Natural killer cell (primary cell): ENCODE results near the gene SLC26A8. TPM values are rescaled to one million over a fixed set of nuclear protein-coding genes. Genes with fewer than 3 reads are reported as not detected.

ENCODE experiments used
- ATAC-seq, 3 donors: fragments of 150-1000 bp in 2 of 3; fragments of 200-7000 bp in 1 of 3; cut with Tn5 transposase; 1 replicate in 1 of 3; 2 replicates in 2 of 3; pipeline ENCODE4 v1.10.0; 2021; ENCODE audit warnings: mild to moderate bottlenecking in 2 of 3, moderate library complexity in 2 of 3
- DNase-seq, 2 donors: peaks; one replicate each; pipeline versions ENCODE4 v3.0.0 to v3.0.0-alpha.2; 2013 to 2021; ENCODE audit warnings: mixed read lengths in 1 of 2
- H3K27ac ChIP-seq: one replicate; pipeline ENCODE4 v1.5.1; 2013; ENCODE audit warnings: mild to moderate bottlenecking, low read length
- H3K27me3 ChIP-seq: one replicate; pipeline ENCODE4 v1.6.1; 2013; ENCODE audit warnings: low read length; ENCODE audit not compliant: control insufficient read depth, insufficient read depth
- H3K36me3 ChIP-seq: one replicate; pipeline ENCODE4 v1.6.1; 2013; ENCODE audit warnings: low read length; ENCODE audit not compliant: control insufficient read depth, insufficient read depth
- H3K4me1 ChIP-seq: one replicate; pipeline ENCODE4 v1.6.1; 2013; ENCODE audit warnings: low read length; ENCODE audit not compliant: control insufficient read depth, insufficient read depth
- H3K4me3 ChIP-seq: one replicate; pipeline ENCODE4 v1.5.1; 2013; ENCODE audit warnings: low read length
- H3K9me3 ChIP-seq: one replicate; pipeline ENCODE4 v1.6.1; 2013; ENCODE audit warnings: low read length; ENCODE audit not compliant: control insufficient read depth, insufficient read depth
- H3K27ac Mint-ChIP-seq, 2 donors: one replicate each; pipeline ENCODE4 v1.8.0; 2022; ENCODE audit warnings: mild to moderate bottlenecking in 2 of 2, mixed read lengths in 2 of 2, moderate library complexity in 1 of 2
- H3K27me3 Mint-ChIP-seq, 2 donors: one replicate each; pipeline ENCODE4 v1.8.0; 2022; ENCODE audit warnings: low read depth in 2 of 2, mixed read lengths in 2 of 2
- H3K36me3 Mint-ChIP-seq: one replicate; pipeline ENCODE4 v1.8.0; 2022; ENCODE audit warnings: mixed read lengths
- H3K4me1 Mint-ChIP-seq, 2 donors: one replicate each; pipeline ENCODE4 v1.8.0; 2022; ENCODE audit warnings: mixed read lengths in 2 of 2
- H3K4me3 Mint-ChIP-seq: one replicate; pipeline ENCODE4 v1.8.0; 2022; ENCODE audit warnings: mild to moderate bottlenecking, moderate library complexity, mixed read lengths
- H3K9me3 Mint-ChIP-seq, 2 donors: one replicate each; pipeline ENCODE4 v1.8.0; 2022; ENCODE audit warnings: mixed read lengths in 2 of 2
- WGBS: methylation state at CpG from one replicate; pipeline ENCODE4 v1.1.7; 2013; ENCODE audit warnings: missing lambda C conversion rate; ENCODE audit not compliant: insufficient coverage; 5-methylcytosine and 5-hydroxymethylcytosine counted together
- intact Hi-C: fragments of 100-400 bp; cut with micrococcal nuclease; formaldehyde crosslinking; loops from one replicate; pipeline ENCODE4 v1.14.2; 2022
- total RNA-seq, 4 donors: library from RNA; stranded (reverse); fragments of 120-200 nt in 1 of 4; gene quantifications; one replicate each; pipeline versions ENCODE4 v1.2.3 to v1.2.4, GENCODE V29; 2013 to 2022
- TF ChIP-seq, protein P1 (sequence below): fragments of 200-600 bp; IDR thresholded peaks from one replicate; pipeline ENCODE4 v1.8.0; 2022; ENCODE audit warnings: antibody characterized with exemption

The SLC26A8 gene
- total RNA-seq, 3 donors from 2014 or later (not counting 1 experiment from before 2014, with no cell fraction given) = 0.93 TPM; not detected in 2

GRCh38 chr6:35903679-35904078 is 120.8 kb downstream of the SLC26A8 start:
- H3K27ac Mint-ChIP-seq = no peak overlapping the region
- H3K4me3 Mint-ChIP-seq = no peak overlapping the region
- intact Hi-C loops = no loop called here
- H3K36me3 Mint-ChIP-seq = peaks cover 10% of the 10 kb centered on the region
- peaks cover 2% of the 10 kb centered on the region for H3K9me3 ChIP-seq
- H3K4me1 ChIP-seq = no peaks in the 10 kb centered on the region
- no peaks in the 10 kb centered on the region for H3K27me3 Mint-ChIP-seq
- H3K36me3 ChIP-seq = peaks cover 7% of the 10 kb centered on the region
- no peak overlapping the region for H3K27ac ChIP-seq
- H3K27me3 ChIP-seq = no peaks in the 10 kb centered on the region
- H3K9me3 Mint-ChIP-seq = peaks cover 2 to 3% of the 10 kb centered on the region in 2 donors
- no peak overlapping the region for H3K4me3 ChIP-seq
- TF ChIP-seq, protein P1, sequence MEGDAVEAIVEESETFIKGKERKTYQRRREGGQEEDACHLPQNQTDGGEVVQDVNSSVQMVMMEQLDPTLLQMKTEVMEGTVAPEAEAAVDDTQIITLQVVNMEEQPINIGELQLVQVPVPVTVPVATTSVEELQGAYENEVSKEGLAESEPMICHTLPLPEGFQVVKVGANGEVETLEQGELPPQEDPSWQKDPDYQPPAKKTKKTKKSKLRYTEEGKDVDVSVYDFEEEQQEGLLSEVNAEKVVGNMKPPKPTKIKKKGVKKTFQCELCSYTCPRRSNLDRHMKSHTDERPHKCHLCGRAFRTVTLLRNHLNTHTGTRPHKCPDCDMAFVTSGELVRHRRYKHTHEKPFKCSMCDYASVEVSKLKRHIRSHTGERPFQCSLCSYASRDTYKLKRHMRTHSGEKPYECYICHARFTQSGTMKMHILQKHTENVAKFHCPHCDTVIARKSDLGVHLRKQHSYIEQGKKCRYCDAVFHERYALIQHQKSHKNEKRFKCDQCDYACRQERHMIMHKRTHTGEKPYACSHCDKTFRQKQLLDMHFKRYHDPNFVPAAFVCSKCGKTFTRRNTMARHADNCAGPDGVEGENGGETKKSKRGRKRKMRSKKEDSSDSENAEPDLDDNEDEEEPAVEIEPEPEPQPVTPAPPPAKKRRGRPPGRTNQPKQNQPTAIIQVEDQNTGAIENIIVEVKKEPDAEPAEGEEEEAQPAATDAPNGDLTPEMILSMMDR = no peak
- no peak for DNase-seq
- peaks cover 16 to 18% of the 10 kb centered on the region in 2 donors for H3K4me1 Mint-ChIP-seq
- 99% methylated on average over 3 of the region's 4 CpGs for WGBS
- ATAC-seq = no peak

DNA sequence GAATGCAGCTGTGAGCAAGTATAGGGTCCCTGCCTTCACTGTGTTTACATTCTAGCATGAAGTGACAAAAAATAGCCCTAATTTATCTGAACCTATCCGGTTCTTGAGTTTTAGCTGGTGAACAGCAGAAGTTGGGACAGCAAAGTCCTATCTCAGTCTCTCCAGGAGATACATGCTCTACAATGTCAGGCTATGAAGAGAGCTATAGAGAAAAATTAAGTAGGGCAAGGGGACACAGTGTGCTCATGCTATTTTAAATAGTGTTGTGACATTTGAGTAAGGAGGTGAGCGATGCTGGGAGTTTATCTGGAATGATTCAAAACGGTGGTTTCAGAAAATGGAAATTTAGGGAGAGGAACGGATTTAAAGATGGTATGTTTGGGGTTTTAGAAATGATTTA is 124.0 kb downstream of the SLC26A8 start:
- Mint-ChIP-seq H3K9me3 (no peaks in the 10 kb centered on the region), H3K27me3 (no peaks in the 10 kb centered on the region), H3K36me3 (no peaks in the 10 kb centered on the region), H3K27ac (no peak overlapping the region), H3K4me3 (no peak overlapping the region), H3K4me1 (peaks cover 3 to 8% of the 10 kb centered on the region in 2 donors)
- TF ChIP-seq, protein P1 = no peak
- intact Hi-C loops = no loop called here
- 93% methylated on average over 4 of the region's 4 CpGs for WGBS
- no peak for DNase-seq
- no peak overlapping the region for H3K4me3 ChIP-seq
- peaks cover 5% of the 10 kb centered on the region for H3K36me3 ChIP-seq
- no peak for ATAC-seq
- no peaks in the 10 kb centered on the region for H3K27me3 ChIP-seq
- no peak overlapping the region for H3K27ac ChIP-seq
- H3K9me3 ChIP-seq = no peaks in the 10 kb centered on the region
- no peaks in the 10 kb centered on the region for H3K4me1 ChIP-seq

DNA sequence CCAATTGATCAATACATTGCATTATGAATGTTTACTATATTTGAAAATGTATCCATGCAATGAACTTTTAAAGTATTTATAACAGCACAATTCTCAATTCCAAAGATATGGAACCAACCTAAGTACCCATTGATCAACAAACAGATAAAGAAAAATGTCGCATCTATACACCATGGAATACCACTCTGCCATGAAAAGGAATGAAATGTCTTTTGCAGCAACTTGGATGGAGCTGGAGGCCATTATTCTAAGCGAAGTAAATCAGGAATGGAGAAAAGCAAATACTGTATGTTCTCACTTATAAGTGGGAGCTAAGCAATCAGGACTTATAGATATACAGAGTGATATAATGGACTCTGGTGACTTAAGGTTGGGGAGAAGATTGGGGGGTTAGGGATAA is 126.4 kb downstream of the SLC26A8 start:
- H3K36me3 Mint-ChIP-seq = no peaks in the 10 kb centered on the region
- H3K27ac Mint-ChIP-seq = no peak overlapping the region
- H3K4me3 ChIP-seq = no peak overlapping the region
- H3K27ac ChIP-seq = no peak overlapping the region
- H3K4me3 Mint-ChIP-seq = no peak overlapping the region
- TF ChIP-seq, protein P1 = no peak
- 100% methylated on average over 1 of the region's 2 CpGs for WGBS
- H3K27me3 ChIP-seq = no peaks in the 10 kb centered on the region
- H3K27me3 Mint-ChIP-seq = no peaks in the 10 kb centered on the region
- H3K9me3 Mint-ChIP-seq = no peaks in the 10 kb centered on the region
- H3K4me1 Mint-ChIP-seq = peaks cover 6 to 15% of the 10 kb centered on the region in 2 donors
- no peak for ATAC-seq
- H3K4me1 ChIP-seq = no peaks in the 10 kb centered on the region
- H3K36me3 ChIP-seq = peaks cover 3% of the 10 kb centered on the region
- H3K9me3 ChIP-seq = no peaks in the 10 kb centered on the region
- no peak for DNase-seq
- intact Hi-C loops = no loop called here

DNA sequence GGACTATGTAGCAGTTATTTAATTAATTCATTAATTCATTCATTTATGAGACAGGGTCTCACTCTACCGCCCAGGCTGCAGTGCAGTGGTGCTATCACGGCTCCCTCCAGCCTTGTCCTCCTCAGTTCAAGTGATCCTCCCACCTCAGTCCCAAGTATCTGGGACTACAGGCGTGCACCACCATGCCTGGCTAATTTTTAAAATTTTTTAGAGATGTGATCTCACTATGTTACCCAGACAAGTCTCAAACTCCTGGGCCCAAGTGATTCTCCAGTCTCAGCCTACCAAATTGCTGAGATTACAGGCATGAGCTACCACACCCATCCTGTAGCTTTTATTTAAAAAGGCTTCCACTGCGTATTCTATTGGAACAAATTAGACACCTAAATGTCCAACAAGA is 127.0 kb downstream of the SLC26A8 start:
- DNase-seq (no peak), ATAC-seq (no peak)
- Histone ChIP-seq H3K4me3 (no peak overlapping the region), H3K27ac (no peak overlapping the region), H3K36me3 (peaks cover 3% of the 10 kb centered on the region), H3K9me3 (no peaks in the 10 kb centered on the region), H3K4me1 (no peaks in the 10 kb centered on the region), H3K27me3 (no peaks in the 10 kb centered on the region)
- WGBS = 98% methylated on average over 3 of the region's 4 CpGs
- Mint-ChIP-seq H3K9me3 (no peaks in the 10 kb centered on the region), H3K4me3 (no peak overlapping the region), H3K4me1 (peaks cover 6 to 15% of the 10 kb centered on the region in 2 donors), H3K27ac (no peak overlapping the region), H3K27me3 (no peaks in the 10 kb centered on the region), H3K36me3 (no peaks in the 10 kb centered on the region)
- intact Hi-C loops = no loop called here
- TF ChIP-seq, protein P1 = no peak
